ENCODE data around the gene PARD3B.

Gene PARD3B

DNA sequence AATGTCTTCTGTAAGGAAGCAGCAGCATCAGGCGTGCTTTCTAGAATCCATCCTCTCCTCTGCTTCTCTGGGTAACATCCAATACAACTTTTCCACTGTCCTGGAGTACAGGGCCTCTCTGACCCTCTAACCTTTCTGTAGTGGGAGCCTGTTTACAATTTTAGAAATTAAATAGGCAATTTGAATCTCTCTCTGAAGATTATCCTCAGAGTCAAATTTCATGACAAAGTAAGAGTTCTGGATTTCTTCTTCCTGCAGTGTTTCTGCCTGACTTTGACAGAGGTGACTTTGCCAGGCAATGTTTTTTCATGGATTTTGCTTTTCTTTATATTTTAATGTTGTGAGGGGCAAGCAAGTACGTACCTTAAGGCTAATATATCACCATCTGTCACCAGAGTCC, 558.4 kb downstream of the PARD3B start:
- no peak for DNase-seq (ENCODE audit: low spot score)
- TF ChIP-seq, protein P1, sequence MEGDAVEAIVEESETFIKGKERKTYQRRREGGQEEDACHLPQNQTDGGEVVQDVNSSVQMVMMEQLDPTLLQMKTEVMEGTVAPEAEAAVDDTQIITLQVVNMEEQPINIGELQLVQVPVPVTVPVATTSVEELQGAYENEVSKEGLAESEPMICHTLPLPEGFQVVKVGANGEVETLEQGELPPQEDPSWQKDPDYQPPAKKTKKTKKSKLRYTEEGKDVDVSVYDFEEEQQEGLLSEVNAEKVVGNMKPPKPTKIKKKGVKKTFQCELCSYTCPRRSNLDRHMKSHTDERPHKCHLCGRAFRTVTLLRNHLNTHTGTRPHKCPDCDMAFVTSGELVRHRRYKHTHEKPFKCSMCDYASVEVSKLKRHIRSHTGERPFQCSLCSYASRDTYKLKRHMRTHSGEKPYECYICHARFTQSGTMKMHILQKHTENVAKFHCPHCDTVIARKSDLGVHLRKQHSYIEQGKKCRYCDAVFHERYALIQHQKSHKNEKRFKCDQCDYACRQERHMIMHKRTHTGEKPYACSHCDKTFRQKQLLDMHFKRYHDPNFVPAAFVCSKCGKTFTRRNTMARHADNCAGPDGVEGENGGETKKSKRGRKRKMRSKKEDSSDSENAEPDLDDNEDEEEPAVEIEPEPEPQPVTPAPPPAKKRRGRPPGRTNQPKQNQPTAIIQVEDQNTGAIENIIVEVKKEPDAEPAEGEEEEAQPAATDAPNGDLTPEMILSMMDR (IDR thresholded peaks at IDR 0.05; ENCODE audit: extremely low read depth, missing control alignments) = no peak

DNA sequence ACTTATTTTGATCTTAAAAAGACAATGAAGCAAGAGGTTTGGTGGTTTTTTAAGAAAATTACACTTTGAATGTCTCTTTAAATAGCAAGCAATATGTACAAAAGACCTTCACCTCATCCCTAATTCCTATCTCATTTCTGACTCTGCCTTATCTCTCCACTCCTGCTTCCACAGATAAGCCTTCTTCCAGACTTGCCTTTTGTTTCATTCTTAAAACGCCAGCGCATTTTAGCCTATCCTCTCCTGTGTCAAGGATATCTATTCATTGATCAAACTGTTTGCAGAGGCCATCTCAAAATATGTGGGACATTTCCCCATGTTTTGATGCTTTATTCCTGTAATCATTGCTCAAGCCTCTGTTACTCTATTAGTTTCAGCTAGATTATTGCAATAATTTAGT, 562.5 kb downstream of the PARD3B start:
- TF ChIP-seq, protein P1 (IDR thresholded peaks at IDR 0.05; ENCODE audit: extremely low read depth, missing control alignments) = no peak
- no peak for DNase-seq (ENCODE audit: low spot score)

DNA sequence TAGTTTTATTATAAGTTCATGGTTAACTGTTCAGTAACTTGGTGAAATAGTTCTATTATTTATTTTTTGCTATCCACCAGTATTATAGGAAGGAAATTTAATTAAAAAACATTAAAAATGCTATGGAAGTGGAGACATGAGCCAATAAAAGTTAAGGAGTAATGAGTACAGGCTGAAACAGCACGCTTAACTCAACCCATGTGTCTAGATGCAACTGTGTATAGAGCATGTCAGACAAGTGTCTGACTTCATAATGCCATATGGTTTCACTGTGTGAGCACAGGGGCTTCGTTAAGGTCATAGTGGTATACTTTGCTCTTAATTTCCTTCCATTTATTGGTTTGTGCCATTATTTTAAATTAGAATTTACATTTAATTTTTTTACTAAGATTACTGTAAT, 570.2 kb downstream of the PARD3B start:
- TF ChIP-seq, protein P1 (IDR thresholded peaks at IDR 0.05; ENCODE audit: extremely low read depth, missing control alignments) = no peak

DNA sequence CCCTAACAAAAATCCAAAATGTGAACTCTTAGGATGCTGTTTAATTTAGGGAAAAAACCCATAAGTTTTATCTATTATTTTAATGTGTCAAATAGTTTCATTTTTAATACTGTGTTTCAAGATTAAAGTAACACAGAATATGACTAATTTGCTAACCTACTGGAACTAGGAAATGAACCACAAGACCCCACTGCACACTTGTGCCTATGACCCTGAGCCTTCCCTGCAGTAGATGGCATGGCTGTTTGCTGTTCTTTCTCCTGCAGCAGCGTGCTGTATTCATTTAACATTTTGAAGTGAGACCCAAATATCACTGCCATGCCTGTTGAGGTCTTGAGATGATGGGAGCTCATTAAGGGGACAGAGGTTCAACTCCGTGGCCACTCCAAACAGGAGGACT, 571.9 kb downstream of the PARD3B start:
- TF ChIP-seq, protein P1 (IDR thresholded peaks at IDR 0.05; ENCODE audit: extremely low read depth, missing control alignments) = no peak
- no peak for DNase-seq (ENCODE audit: low spot score)

More for the DNA sequence above, 570.2 kb downstream of the PARD3B start:
- no peak for DNase-seq (ENCODE audit: low spot score)

DNA sequence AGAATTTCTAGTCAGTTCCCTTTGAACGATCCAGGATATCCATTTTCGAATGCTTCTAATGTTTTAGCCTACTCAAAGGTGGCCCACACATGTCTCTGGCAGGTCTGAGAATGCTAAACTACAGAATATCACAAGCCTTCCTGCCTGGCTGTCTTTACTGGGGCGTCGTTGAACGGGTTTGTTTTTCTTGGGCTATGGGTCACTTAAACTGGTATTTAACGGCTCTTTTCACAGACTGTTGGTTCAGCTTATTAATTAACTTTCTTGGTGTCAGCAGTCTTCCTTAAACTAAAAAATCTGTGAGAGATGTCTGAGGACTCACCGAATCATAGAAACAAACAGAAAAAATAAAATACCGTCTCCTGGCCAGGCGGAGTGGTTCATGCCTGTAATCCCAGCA, 573.9 kb downstream of the PARD3B start:
- TF ChIP-seq, protein P1 (IDR thresholded peaks at IDR 0.05; ENCODE audit: extremely low read depth, missing control alignments) = no peak
- DNase-seq (ENCODE audit: low spot score) = no peak

DNA sequence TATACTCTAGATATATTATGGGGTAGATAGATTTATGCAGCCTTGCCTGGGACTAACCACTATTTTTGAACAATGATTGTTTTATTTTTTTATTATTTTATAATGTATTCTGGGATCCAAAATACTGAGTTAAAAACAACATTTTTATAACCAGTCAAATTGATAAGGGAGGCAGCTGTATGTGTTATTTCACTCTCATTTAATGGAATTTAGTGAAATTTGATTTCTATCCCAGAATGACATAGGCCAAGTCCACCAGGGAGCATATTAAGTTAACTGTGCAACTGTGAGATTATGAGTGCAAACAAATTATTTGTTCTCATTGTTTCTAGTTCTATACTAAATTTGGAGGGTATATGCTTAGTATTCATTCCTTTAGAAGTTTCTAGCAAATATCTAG, 583.5 kb downstream of the PARD3B start:
- DNase-seq (ENCODE audit: low spot score) = no peak
- TF ChIP-seq, protein P1 (IDR thresholded peaks at IDR 0.05; ENCODE audit: extremely low read depth, missing control alignments) = no peak

DNA sequence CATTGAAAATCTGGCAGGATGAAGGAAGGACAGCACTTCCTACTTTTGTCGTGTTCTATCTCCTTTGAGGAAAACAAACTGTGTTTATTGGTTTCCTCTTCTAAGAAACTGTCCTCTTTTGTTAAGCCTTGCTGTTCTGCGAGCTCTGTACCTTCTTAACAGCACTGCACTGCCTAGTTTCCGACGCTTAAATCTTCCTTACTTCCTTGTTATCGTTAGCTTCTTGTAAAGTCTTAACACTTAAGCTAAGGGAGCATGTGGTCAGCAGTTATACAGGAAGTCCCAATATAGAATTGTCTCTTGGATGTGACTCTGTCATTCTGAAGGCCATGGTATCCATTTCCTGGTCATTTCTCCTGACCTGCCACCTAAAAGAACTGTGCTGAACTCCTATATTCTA, 584.3 kb downstream of the PARD3B start:
- no peak for DNase-seq (ENCODE audit: low spot score)
- TF ChIP-seq, protein P1 (IDR thresholded peaks at IDR 0.05; ENCODE audit: extremely low read depth, missing control alignments) = no peak
